Neutrophil (primary cell): ENCODE measurements around the gene NDUFA11.
"Not testable (repeated sequence)": the region's sequence is repeated elsewhere in the genome, so short reads cannot be mapped to it uniquely, and the experiment has no call there.

Experiments
- H3K27ac ChIP-seq: fragments of 200-600 bp; sonication (generic); 2 replicates; pipeline ENCODE4 v1.5.1; 2016; ENCODE audit warnings: mild to moderate bottlenecking, moderate library complexity
- H3K27me3 ChIP-seq: fragments of 200-600 bp; sonication (generic); 2 replicates; pipeline ENCODE4 v1.6.0; 2016; ENCODE audit warnings: mild to moderate bottlenecking
- H3K36me3 ChIP-seq: fragments of 200-600 bp; sonication (generic); 2 replicates; pipeline ENCODE4 v1.5.1; 2017
- H3K4me1 ChIP-seq, 2 experiments: fragments of 200-600 bp in 1 of 2; sonication (generic) in 1 of 2; 1 replicate in 1 of 2; 2 replicates in 1 of 2; pipeline versions ENCODE4 v1.5.1 to v1.6.1; 2013 to 2016; ENCODE audit warnings: low read depth in 1 of 2, low read length in 1 of 2, mild to moderate bottlenecking in 1 of 2, moderate library complexity in 1 of 2; ENCODE audit not compliant: control insufficient read depth in 1 of 2, insufficient read depth in 1 of 2
- H3K4me3 ChIP-seq, 2 experiments: fragments of 200-600 bp in 1 of 2; sonication (generic) in 1 of 2; 1 replicate in 1 of 2; 2 replicates in 1 of 2; pipeline ENCODE4 v1.5.1; 2013 to 2016; ENCODE audit warnings: low read depth in 1 of 2, low read length in 1 of 2, mild to moderate bottlenecking in 1 of 2, moderate library complexity in 1 of 2
- H3K9me3 ChIP-seq: fragments of 200-600 bp; sonication (generic); 2 replicates; pipeline ENCODE4 v1.5.1; 2016
- CTCF ChIP-seq: fragments of 200-600 bp; sonication (generic); IDR thresholded peaks from 2 replicates; pipeline ENCODE4 v1.5.1; 2016; ENCODE audit warnings: antibody characterized with exemption

Gene NDUFA11

GRCh38 chr19:5880604-5881078 is 22.9 kb downstream of the NDUFA11 start:
- Histone ChIP-seq H3K9me3 (no peaks in the 10 kb centered on the region), H3K4me1 (no peaks in the 10 kb centered on the region), H3K4me3 (no peak overlapping the region), H3K36me3 (no peaks in the 10 kb centered on the region), H3K27ac (no peak overlapping the region), H3K27me3 (peaks cover 35% of the 10 kb centered on the region)
- no peak for TF ChIP-seq CTCF

- H3K27ac ChIP-seq, result no peak overlapping the region
- H3K36me3 ChIP-seq, result no peaks in the 10 kb centered on the region
- TF ChIP-seq CTCF, result no peak
- H3K27me3 ChIP-seq, result peaks cover 35% of the 10 kb centered on the region
- no peaks in the 10 kb centered on the region for H3K4me1 ChIP-seq
- no peak overlapping the region for H3K4me3 ChIP-seq
- H3K9me3 ChIP-seq, result no peaks in the 10 kb centered on the region
These were observed 23.4 kb downstream of the NDUFA11 start for GRCh38 chr19:5880196-5880595.

GRCh38 chr19:5877882-5878281 is 25.7 kb downstream of the NDUFA11 start:
- Histone ChIP-seq H3K36me3 (no peaks in the 10 kb centered on the region), H3K9me3 (no peaks in the 10 kb centered on the region), H3K4me3 (no peak overlapping the region), H3K27me3 (peaks cover 35% of the 10 kb centered on the region), H3K4me1 (no peaks in the 10 kb centered on the region), H3K27ac (no peak overlapping the region)
- no peak for TF ChIP-seq CTCF

GRCh38 chr19:5877427-5877826 is 26.2 kb downstream of the NDUFA11 start:
- Histone ChIP-seq H3K9me3 (no peaks in the 10 kb centered on the region), H3K4me1 (no peaks in the 10 kb centered on the region), H3K27me3 (peaks cover 34% of the 10 kb centered on the region), H3K27ac (no peak overlapping the region), H3K4me3 (no peak overlapping the region), H3K36me3 (no peaks in the 10 kb centered on the region)
- TF ChIP-seq CTCF, result no peak

- not testable (repeated sequence) for H3K9me3 ChIP-seq, H3K27ac ChIP-seq, H3K4me1 ChIP-seq, H3K4me3 ChIP-seq, H3K36me3 ChIP-seq, H3K27me3 ChIP-seq
These were observed 29.1 kb downstream of the NDUFA11 start for GRCh38 chr19:5874496-5874895.

GRCh38 chr19:5873617-5874199 is 29.9 kb downstream of the NDUFA11 start:
- Histone ChIP-seq H3K27me3 (no peaks in the 10 kb centered on the region), H3K27ac (no peak overlapping the region), H3K4me1 (no peaks in the 10 kb centered on the region), H3K4me3 (no peak overlapping the region), H3K36me3 (no peaks in the 10 kb centered on the region), H3K9me3 (no peaks in the 10 kb centered on the region)
- no peak for TF ChIP-seq CTCF
